WI38 (cell line): ENCODE data around the gene ARFGEF3.
"Not testable (repeated sequence)": the region's sequence is repeated elsewhere in the genome, so short reads cannot be mapped to it uniquely, and the experiment has no call there.

ENCODE experiments used
- H3K4me3 ChIP-seq: 2 replicates; pipeline ENCODE4 v1.5.1; 2011; ENCODE audit warnings: low read depth, mild to moderate bottlenecking, control low read depth, low read length
- TF ChIP-seq, protein P1 (sequence below): IDR thresholded peaks from 2 replicates; pipeline ENCODE4 v1.5.1; 2012; ENCODE audit warnings: low read depth, mild to moderate bottlenecking, control low read depth, low read length

ARFGEF3 gene

GRCh38 chr6:138117376-138117914 is 44.3 kb upstream of the ARFGEF3 start:
- TF ChIP-seq, protein P1, sequence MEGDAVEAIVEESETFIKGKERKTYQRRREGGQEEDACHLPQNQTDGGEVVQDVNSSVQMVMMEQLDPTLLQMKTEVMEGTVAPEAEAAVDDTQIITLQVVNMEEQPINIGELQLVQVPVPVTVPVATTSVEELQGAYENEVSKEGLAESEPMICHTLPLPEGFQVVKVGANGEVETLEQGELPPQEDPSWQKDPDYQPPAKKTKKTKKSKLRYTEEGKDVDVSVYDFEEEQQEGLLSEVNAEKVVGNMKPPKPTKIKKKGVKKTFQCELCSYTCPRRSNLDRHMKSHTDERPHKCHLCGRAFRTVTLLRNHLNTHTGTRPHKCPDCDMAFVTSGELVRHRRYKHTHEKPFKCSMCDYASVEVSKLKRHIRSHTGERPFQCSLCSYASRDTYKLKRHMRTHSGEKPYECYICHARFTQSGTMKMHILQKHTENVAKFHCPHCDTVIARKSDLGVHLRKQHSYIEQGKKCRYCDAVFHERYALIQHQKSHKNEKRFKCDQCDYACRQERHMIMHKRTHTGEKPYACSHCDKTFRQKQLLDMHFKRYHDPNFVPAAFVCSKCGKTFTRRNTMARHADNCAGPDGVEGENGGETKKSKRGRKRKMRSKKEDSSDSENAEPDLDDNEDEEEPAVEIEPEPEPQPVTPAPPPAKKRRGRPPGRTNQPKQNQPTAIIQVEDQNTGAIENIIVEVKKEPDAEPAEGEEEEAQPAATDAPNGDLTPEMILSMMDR = no peak
- no peak overlapping the region for H3K4me3 ChIP-seq

DNA sequence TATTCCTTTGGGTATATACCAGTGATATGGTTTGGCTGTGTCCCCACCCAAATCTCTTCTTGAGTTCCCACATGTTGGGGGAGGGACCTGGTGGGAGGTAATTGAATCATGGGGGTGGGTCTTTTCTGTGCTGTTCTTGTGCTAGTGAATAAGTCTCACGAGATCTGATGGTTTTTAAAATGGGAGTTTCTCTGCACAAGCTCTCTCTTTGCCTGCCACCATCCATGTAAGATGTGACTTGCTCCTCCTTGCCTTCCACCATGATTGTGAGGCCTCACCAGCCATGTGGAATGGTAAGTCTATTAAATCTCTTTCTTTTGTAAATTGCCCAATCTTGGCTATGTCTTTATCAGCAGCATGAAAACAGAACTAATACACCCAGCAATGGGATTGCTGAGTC is 42.5 kb upstream of the ARFGEF3 start:
- not testable (repeated sequence) for H3K4me3 ChIP-seq

- no peak overlapping the region for H3K4me3 ChIP-seq
- TF ChIP-seq, protein P1 = no peak
Measured at GRCh38 chr6:138119976-138120375, 41.8 kb upstream of the ARFGEF3 start.

GRCh38 chr6:138124096-138124495 is 37.6 kb upstream of the ARFGEF3 start:
- no peak overlapping the region for H3K4me3 ChIP-seq
- TF ChIP-seq, protein P1 = no peak

DNA sequence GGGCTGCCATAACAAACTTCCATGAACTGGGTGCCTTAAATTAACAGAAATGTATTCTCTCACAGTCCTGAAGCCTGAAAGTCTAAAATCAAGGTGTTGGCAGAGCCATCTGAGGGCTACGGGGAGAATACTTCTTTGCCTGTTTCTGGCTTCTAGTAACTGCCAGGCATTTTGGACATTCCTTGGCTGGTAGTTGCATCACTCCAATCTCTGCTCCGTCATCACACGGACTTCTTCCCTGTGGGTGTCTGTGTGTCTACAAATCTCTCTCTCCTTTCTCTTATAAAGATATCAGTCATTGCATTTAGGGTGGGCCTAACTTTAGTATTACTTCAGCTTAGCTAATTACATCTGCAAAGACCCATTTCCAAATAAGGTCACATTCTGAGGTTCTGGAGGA is 33.6 kb upstream of the ARFGEF3 start:
- TF ChIP-seq, protein P1 = no peak

DNA sequence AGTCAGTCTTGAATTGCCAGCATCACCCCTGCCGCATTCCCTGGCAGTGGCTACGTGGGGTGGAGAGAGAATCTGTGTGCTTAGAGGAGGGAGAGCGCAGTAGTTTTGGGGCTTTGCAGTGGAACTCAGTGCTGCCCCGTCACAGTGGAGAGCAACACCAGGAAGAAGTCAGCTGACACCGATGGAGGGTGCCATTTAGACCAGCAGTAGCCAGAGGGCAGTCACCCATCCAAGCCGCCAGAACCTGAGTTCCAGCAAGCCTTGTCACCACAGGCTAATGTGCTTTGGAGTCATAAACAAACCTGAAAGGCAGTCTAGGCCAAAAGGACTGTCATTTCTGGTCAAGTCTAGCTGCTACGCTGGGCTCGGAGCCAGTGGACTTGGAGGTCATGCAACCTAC is 32.5 kb upstream of the ARFGEF3 start:
- TF ChIP-seq, protein P1 = no peak
- no peak overlapping the region for H3K4me3 ChIP-seq

More for the DNA sequence above, 33.6 kb upstream of the ARFGEF3 start:
- H3K4me3 ChIP-seq = no peak overlapping the region

DNA sequence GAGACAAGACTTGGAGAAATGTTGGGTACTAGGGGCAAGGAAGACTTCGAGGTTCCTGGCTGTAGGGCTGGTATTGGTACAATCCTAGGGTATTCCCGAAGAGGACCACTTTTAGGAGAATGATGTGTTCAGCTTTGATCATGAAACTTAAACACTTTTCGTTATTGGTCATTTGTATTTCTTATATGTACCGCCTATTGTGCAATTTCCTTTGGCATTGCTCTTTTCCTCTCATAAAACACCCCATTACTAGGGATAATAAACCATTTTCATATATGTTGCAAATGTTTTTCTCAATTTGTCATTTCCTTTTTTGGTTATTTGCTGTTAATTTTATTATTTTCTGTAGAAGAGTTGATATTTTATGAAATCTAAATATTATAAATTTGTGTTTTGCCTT is 18.9 kb upstream of the ARFGEF3 start:
- TF ChIP-seq, protein P1 = no peak
- no peak overlapping the region for H3K4me3 ChIP-seq

DNA sequence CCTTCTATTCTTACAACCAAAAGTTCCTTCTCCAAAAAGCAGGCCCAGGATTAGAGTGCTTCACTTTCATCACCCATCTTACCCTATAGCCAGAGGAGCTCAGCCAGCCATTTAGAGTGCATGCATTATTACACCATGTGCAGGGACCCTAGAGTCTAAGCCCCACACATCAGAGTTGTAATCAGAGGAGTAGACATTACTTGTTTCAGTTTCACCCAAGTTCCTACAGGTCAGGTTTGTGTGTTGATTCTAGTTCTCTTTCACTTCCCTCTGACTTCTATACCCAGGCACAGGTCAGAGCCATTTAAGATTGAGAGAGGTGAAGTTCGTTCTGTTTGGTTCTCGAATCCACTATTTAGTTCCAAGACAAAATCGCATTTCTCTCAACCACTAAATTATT is 16.3 kb upstream of the ARFGEF3 start:
- H3K4me3 ChIP-seq = no peak overlapping the region
- TF ChIP-seq, protein P1 = no peak
